ENCODE data around the gene RBM11.

- TF ChIP-seq CTCF (IDR thresholded peaks at IDR 0.05) = no peak
- no peak for TF ChIP-seq POLR2AphosphoS5 (IDR thresholded peaks at IDR 0.05)
- TF ChIP-seq POLR2A (IDR thresholded peaks at IDR 0.05) = no peak
Measured at GRCh38 chr21:14213164-14213563, 2.8 kb upstream of the RBM11 start.

Measured in sigmoid colon (tissue), 4 donors.